ENCODE results near the gene FBXL20.

GRCh38 chr17:39405436-39405835 is 4.0 kb upstream of the FBXL20 start:
- TF ChIP-seq CTCF (IDR thresholded peaks at IDR 0.05) (no peak), POLR2A (IDR thresholded peaks at IDR 0.05) (no peak)

Measured in Peyer's patch (tissue), 4 donors.